Endothelial cell of umbilical vein (primary cell): ENCODE data around the gene CHST3. TPM values are rescaled to one million over a fixed set of nuclear protein-coding genes. Genes with fewer than 3 reads are reported as not detected.

Experiments
- BruUV-seq: library from RNA; stranded (reverse); fragments of 400-500 nt; replicated peaks from 2 replicates; lab custom pipeline; 2021; lab: Mats Ljungman, UMichigan
- CTCF ChIA-PET: fragments of 300-600, 350-600 bp; sonication (Branson Sonifier 250); formaldehyde crosslinking; loops from one replicate; lab custom pipeline; 2021; ENCODE audit warnings: antibody characterized with exemption, inconsistent platforms; lab: Charles Lee
- POLR2A ChIA-PET: fragments of 300-600, 350-600 bp; sonication (Branson Sonifier 250); formaldehyde crosslinking; loops from one replicate; lab custom pipeline; 2021; ENCODE audit warnings: antibody characterized with exemption, inconsistent platforms; lab: Charles Lee
- DNase-seq: peaks from one replicate; pipeline ENCODE4 v3.0.0-alpha.2; 2011; ENCODE audit warnings: low read depth, low spot score
- FAIRE-seq: peaks from 2 replicates; lab custom pipeline; 2011; peaks lifted over from hg19 to GRCh38; lab: Jason Lieb, UNC
- H2AFZ ChIP-seq: 2 replicates; pipeline ENCODE4 v1.6.0; 2012; ENCODE audit warnings: low read depth, low read length, control low read depth, inconsistent platforms
- H3K27ac ChIP-seq: 2 replicates; pipeline ENCODE4 v1.5.1; 2011; ENCODE audit warnings: low read depth, mild to moderate bottlenecking, control low read depth, low read length, moderate library complexity; ENCODE audit not compliant: insufficient read depth
- H3K27me3 ChIP-seq, 2 experiments: 2 replicates each; pipeline versions ENCODE4 v1.6.0 to v1.6.1; 2011; ENCODE audit warnings: low read length in 2 of 2, mixed read lengths in 1 of 2; ENCODE audit not compliant: control insufficient read depth in 2 of 2, insufficient read depth in 2 of 2
- H3K36me3 ChIP-seq, 2 experiments: 2 replicates in 1 of 2; 3 replicates in 1 of 2; pipeline ENCODE4 v1.5.1; 2011; ENCODE audit warnings: low read length in 2 of 2, mild to moderate bottlenecking in 1 of 2, moderate library complexity in 1 of 2; ENCODE audit not compliant: control insufficient read depth in 2 of 2, insufficient read depth in 2 of 2; ENCODE audit errors: extremely low read depth in 1 of 2
- H3K4me1 ChIP-seq: 3 replicates; pipeline ENCODE4 v1.5.1; 2011; ENCODE audit warnings: mild to moderate bottlenecking, low read length; ENCODE audit not compliant: control insufficient read depth, insufficient read depth; ENCODE audit errors: extremely low read depth
- H3K4me2 ChIP-seq: 2 replicates; pipeline ENCODE4 v1.6.1; 2011; ENCODE audit warnings: low read length, control low read depth, mixed read lengths; ENCODE audit not compliant: insufficient read depth
- H3K4me3 ChIP-seq, 3 experiments: fragments of 200-600 bp in 1 of 3; sonication (generic), shearing (Covaris generic) in 1 of 3; replicated peaks in 1 of 3; 2 replicates each; pipeline ENCODE4 v1.5.1; 2011 to 2016; ENCODE audit warnings: control low read depth in 3 of 3, low read length in 3 of 3, mild to moderate bottlenecking in 2 of 3, inconsistent platforms in 1 of 3, low read depth in 1 of 3, moderate library complexity in 1 of 3; ENCODE audit not compliant: insufficient read depth in 1 of 3
- H3K79me2 ChIP-seq: 2 replicates; pipeline ENCODE4 v1.6.0; 2012; ENCODE audit warnings: low read length, inconsistent platforms; ENCODE audit not compliant: control insufficient read depth, insufficient read depth
- H3K9ac ChIP-seq: replicated peaks from 2 replicates; pipeline ENCODE3; 2011; ENCODE audit warnings: low read length, control low read depth; ENCODE audit not compliant: insufficient read depth; ENCODE audit errors: extremely low read depth
- H3K9me1 ChIP-seq: replicated peaks from 3 replicates; pipeline ENCODE4 v1.6.0; 2011; ENCODE audit warnings: mild to moderate bottlenecking, low read length; ENCODE audit not compliant: control insufficient read depth, insufficient read depth; ENCODE audit errors: extremely low read depth
- H3K9me3 ChIP-seq: replicated peaks from 2 replicates; pipeline ENCODE4 v1.5.1; 2012; ENCODE audit warnings: low read length, inconsistent platforms; ENCODE audit not compliant: control insufficient read depth, insufficient read depth
- H4K20me1 ChIP-seq: replicated peaks from 2 replicates; pipeline ENCODE3; 2011; ENCODE audit warnings: mild to moderate bottlenecking, low read length; ENCODE audit not compliant: control insufficient read depth, insufficient read depth; ENCODE audit errors: extremely low read depth
- EZH2 ChIP-seq: IDR thresholded peaks from 2 replicates; pipeline ENCODE4 v1.6.1; 2012; ENCODE audit warnings: borderline replicate concordance, low read depth, mild to moderate bottlenecking, moderate library complexity, low read length, inconsistent platforms; ENCODE audit not compliant: severe bottlenecking
- FOS ChIP-seq: IDR thresholded peaks from 2 replicates; pipeline ENCODE4 v1.6.1; 2011; ENCODE audit warnings: mild to moderate bottlenecking, low read length, moderate library complexity, borderline replicate concordance; ENCODE audit not compliant: insufficient read depth
- GATA2 ChIP-seq: IDR thresholded peaks from 2 replicates; pipeline ENCODE4 v1.7.0; 2011; ENCODE audit warnings: low read depth, mild to moderate bottlenecking, moderate library complexity, mixed read lengths, low read length; ENCODE audit not compliant: insufficient read length, insufficient read depth
- MAX ChIP-seq: IDR thresholded peaks from 2 replicates; pipeline ENCODE4 v1.6.1; 2011; ENCODE audit not compliant: insufficient read depth, insufficient read length
- MYC ChIP-seq: IDR thresholded peaks from one replicate; pipeline ENCODE4 v1.6.1; 2011; ENCODE audit warnings: mild to moderate bottlenecking, low read depth, low read length
- dilution Hi-C: fragments of 300-500 bp; cut with MboI; formaldehyde crosslinking; loops from one replicate; pipeline ENCODE4 v1.15.0; 2019; ENCODE audit warnings: low sequenced_read_pairs; ENCODE audit not compliant: extremely low pct_ligation_motif_present
- intact Hi-C: fragments of 100-400 bp; cut with micrococcal nuclease; formaldehyde crosslinking; loops from one replicate; pipeline ENCODE4 v1.10.0; 2022
- polyA plus RNA-seq, 4 experiments: library from polyadenylated mRNA; depleted of rRNA in 3 of 4; stranded (reverse) in 3 of 4; unstranded in 1 of 4; fragments of >200 nt; gene quantifications; 2 replicates each; pipeline versions ENCODE4 v1.2.1 to v1.2.3, GENCODE V29; 2011 to 2012; ENCODE audit warnings: missing spikeins in 1 of 4
- total RNA-seq: library from RNA; stranded (reverse); gene quantifications from 2 replicates; pipeline ENCODE4 v1.2.3, GENCODE V29; 2021

The CHST3 gene
- total and polyA plus RNA-seq, 2 donors (not counting 3 experiments of a cell fraction or from before 2014, with no cell fraction given) = 5.5 to 11.5 TPM

GRCh38 chr10:72009425-72010081 lies 45.4 kb downstream of the CHST3 start:
- Histone ChIP-seq H3K79me2 (no peaks in the 10 kb centered on the region), H3K4me1 (peaks cover 17% of the 10 kb centered on the region), H3K9me1 (no peaks in the 10 kb centered on the region), H3K27ac (peak overlapping the region; percentile 52), H3K4me3 (no peak overlapping the region), H2AFZ (peak overlapping the region; percentile 71), H3K36me3 (peaks cover 2 to 4% of the 10 kb centered on the region in 2 experiments), H3K9ac (peak overlapping the region; percentile 45), H3K27me3 (no peaks in the 10 kb centered on the region), H3K4me2 (no peak overlapping the region), H3K9me3 (no peaks in the 10 kb centered on the region), H4K20me1 (no peaks in the 10 kb centered on the region)
- peak; percentile 94 for DNase-seq
- CTCF ChIA-PET = interaction anchor here (1.0 to 1.9 kb wide), 5 partner anchors 11 to 52 kb away, joined by 3 to 11 read pairs (median 3); partner anchors contain the start of gene CHST3
- no TSS peak for BruUV-seq
- FAIRE-seq = peak; percentile 93
- POLR2A ChIA-PET = interaction anchor here (0.7 kb wide), 1 partner anchor 34 kb away, joined by 3 read pairs; no protein-coding TSS in a partner anchor
- TF ChIP-seq GATA2 (no peak), EZH2 (no peak), FOS (no peak), MYC (no peak), MAX (peak; percentile 21)
- intact Hi-C loops = no loop called here
- dilution Hi-C loops = no loop called here
